SK-N-MC (cell line): ENCODE results near the gene DRD2.

Experiments used
- DNase-seq: peaks from one replicate; pipeline ENCODE4 v3.0.0-alpha.2; 2011; ENCODE audit warnings: low read depth, low spot score
- H3K27ac ChIP-seq: fragments of 200-600 bp; sonication (generic); 2 replicates; pipeline ENCODE4 v1.5.1; 2016; ENCODE audit warnings: mixed run types
- H3K36me3 ChIP-seq: fragments of 200-600 bp; sonication (generic); 2 replicates; pipeline ENCODE4 v1.6.1; 2017; ENCODE audit warnings: antibody characterized with exemption, low read length, mixed read lengths; ENCODE audit not compliant: insufficient read depth
- H3K4me3 ChIP-seq: fragments of 200-600 bp; sonication (generic); 2 replicates; pipeline ENCODE4 v1.5.1; 2016
- H3K9ac ChIP-seq: fragments of 200-600 bp; sonication (generic); 2 replicates; pipeline ENCODE4 v1.8.0; 2017; ENCODE audit warnings: mixed run types, mixed read lengths; ENCODE audit not compliant: insufficient read length
- H3K9me3 ChIP-seq: fragments of 200-600 bp; sonication (generic); 2 replicates; pipeline ENCODE4 v1.6.1; 2017; ENCODE audit warnings: low read depth, mild to moderate bottlenecking, antibody characterized with exemption, low read length, moderate library complexity, mixed read lengths
- EZH2 ChIP-seq: fragments of 200-600 bp; sonication (generic); IDR thresholded peaks from one replicate; pipeline ENCODE4 v1.6.1; 2017; ENCODE audit warnings: antibody characterized with exemption
- FOXP2 ChIP-seq: optimal IDR thresholded peaks from 2 replicates; pipeline ENCODE3; 2011; ENCODE audit warnings: mild to moderate bottlenecking, moderate library complexity; ENCODE audit not compliant: insufficient read depth; ENCODE audit errors: extremely low read length, control extremely low read depth
- POLR2AphosphoS5 ChIP-seq: IDR thresholded peaks from 2 replicates; pipeline ENCODE4 v1.6.1; 2012; ENCODE audit warnings: mild to moderate bottlenecking, low read depth, low read length, borderline replicate concordance

Gene DRD2

GRCh38 chr11:113417428-113417827, 57.8 kb downstream of the DRD2 start:
- TF ChIP-seq POLR2AphosphoS5 (no peak), FOXP2 (no peak), EZH2 (no peak)
- H3K9me3 ChIP-seq = no peaks in the 10 kb centered on the region
- no peak for DNase-seq
- no peak overlapping the region for H3K27ac ChIP-seq
- H3K9ac ChIP-seq = no peak overlapping the region
- H3K4me3 ChIP-seq = no peak overlapping the region
- no peaks in the 10 kb centered on the region for H3K36me3 ChIP-seq

- no peak for DNase-seq
- Histone ChIP-seq H3K9ac (no peak overlapping the region), H3K9me3 (no peaks in the 10 kb centered on the region), H3K36me3 (no peaks in the 10 kb centered on the region), H3K4me3 (no peak overlapping the region), H3K27ac (no peak overlapping the region)
- no peak for TF ChIP-seq EZH2
Measured at GRCh38 chr11:113415343-113415742, 59.9 kb downstream of the DRD2 start.

GRCh38 chr11:113412675-113413074, 62.5 kb downstream of the DRD2 start:
- H3K9ac ChIP-seq = no peak overlapping the region
- H3K36me3 ChIP-seq = no peaks in the 10 kb centered on the region
- no peaks in the 10 kb centered on the region for H3K9me3 ChIP-seq
- TF ChIP-seq EZH2 = no peak
- TF ChIP-seq POLR2AphosphoS5 = no peak
- no peak for TF ChIP-seq FOXP2
- H3K4me3 ChIP-seq = no peak overlapping the region
- no peak for DNase-seq
- H3K27ac ChIP-seq = no peak overlapping the region

- Histone ChIP-seq H3K9me3 (no peaks in the 10 kb centered on the region), H3K36me3 (no peaks in the 10 kb centered on the region), H3K27ac (no peak overlapping the region), H3K4me3 (no peak overlapping the region), H3K9ac (no peak overlapping the region)
- DNase-seq = no peak
- TF ChIP-seq POLR2AphosphoS5 (no peak), FOXP2 (no peak), EZH2 (no peak)
Measured at GRCh38 chr11:113411536-113411935, 63.7 kb downstream of the DRD2 start.

DNA sequence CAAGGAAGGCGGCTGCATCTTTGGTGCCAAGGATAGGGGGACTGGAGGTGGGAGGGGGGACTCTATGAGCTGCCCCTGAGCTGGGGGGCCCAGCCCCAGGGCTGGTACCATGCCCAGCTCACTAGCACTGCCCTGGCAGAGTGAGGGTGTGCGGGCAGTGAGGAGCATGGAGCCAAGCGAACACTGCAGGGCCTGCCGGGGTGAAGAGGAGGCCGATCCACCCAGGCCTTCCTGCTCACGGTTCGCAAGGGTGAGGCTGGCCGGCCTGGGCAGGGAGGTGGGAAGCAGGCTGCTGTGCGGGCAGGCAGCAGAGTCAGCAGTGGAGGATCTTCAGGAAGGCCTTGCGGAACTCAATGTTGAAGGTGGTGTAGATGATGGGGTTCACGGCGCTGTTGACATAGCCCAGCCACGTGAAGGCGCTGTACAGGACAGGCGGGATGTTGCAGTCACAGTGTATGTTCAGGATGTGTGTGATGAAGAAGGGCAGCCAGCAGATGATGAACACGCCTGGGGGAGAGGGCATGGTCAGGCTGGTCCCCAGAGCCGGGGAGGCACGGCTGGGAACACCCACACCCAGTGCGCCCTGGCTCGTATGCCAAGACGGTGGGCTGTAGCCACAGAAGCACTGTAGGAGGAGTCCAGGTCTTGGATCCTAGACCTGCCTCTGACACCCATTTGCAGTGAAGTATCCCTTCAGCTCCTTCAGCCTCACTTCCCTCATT, 64.6 kb downstream of the DRD2 start:
- no peak for TF ChIP-seq FOXP2
- no peak for TF ChIP-seq EZH2
- TF ChIP-seq POLR2AphosphoS5 = no peak
- Histone ChIP-seq H3K9ac (no peak overlapping the region), H3K4me3 (no peak overlapping the region), H3K9me3 (no peaks in the 10 kb centered on the region), H3K27ac (no peak overlapping the region), H3K36me3 (no peaks in the 10 kb centered on the region)
- DNase-seq = no peak

DNA sequence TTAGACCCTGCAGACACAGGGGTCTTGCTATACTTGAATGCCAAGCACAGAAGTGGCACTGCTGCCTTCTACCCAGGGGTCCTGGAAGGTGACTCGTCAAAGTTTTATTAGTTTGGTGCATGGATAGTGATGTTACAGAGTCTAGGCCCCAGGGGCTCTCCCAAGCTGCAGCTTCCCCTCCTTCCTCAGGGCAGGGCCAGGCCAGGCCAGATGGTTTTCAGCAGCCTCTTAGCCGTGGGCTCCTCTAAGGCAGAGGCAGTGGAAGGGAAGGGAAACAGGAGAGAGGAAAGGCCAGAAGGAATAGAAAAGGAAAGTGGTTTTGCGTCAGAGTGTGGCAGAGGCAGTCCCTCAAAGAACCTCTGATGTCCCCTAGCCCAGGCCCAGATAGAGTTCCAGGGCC, 65.7 kb downstream of the DRD2 start:
- no peaks in the 10 kb centered on the region for H3K36me3 ChIP-seq
- H3K9me3 ChIP-seq = no peaks in the 10 kb centered on the region
- H3K9ac ChIP-seq = no peak overlapping the region
- no peak for DNase-seq
- H3K27ac ChIP-seq = no peak overlapping the region
- TF ChIP-seq POLR2AphosphoS5 (no peak), EZH2 (no peak), FOXP2 (no peak)
- no peak overlapping the region for H3K4me3 ChIP-seq

DNA sequence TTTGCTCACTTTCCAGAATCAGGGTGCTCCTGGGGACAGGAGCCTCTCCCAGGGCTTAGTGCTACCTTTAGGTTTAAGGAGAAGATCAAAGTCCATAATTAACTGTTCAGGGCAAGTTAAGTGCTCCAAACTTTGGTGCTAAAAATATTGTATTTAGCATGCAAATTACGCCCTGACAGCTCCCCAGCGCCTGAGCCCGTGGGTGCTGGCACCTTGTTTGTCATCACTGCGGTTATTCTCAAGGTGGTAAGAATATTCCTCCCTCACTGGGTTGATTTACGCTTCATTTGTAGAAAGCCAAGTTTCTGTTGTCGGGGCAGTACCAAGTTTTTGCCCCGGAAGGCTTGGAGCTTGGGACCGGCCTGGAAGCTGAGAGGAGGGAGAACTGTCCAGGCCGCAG, 66.3 kb downstream of the DRD2 start:
- Histone ChIP-seq H3K36me3 (no peaks in the 10 kb centered on the region), H3K27ac (no peak overlapping the region), H3K9ac (no peak overlapping the region), H3K4me3 (no peak overlapping the region), H3K9me3 (no peaks in the 10 kb centered on the region)
- no peak for DNase-seq
- TF ChIP-seq FOXP2 = no peak
- no peak for TF ChIP-seq POLR2AphosphoS5
- no peak for TF ChIP-seq EZH2

GRCh38 chr11:113408206-113408605, 67.0 kb downstream of the DRD2 start:
- TF ChIP-seq EZH2 (no peak), FOXP2 (no peak), POLR2AphosphoS5 (no peak)
- no peak for DNase-seq
- H3K9me3 ChIP-seq = no peaks in the 10 kb centered on the region
- no peak overlapping the region for H3K27ac ChIP-seq
- H3K9ac ChIP-seq = no peak overlapping the region
- H3K4me3 ChIP-seq = no peak overlapping the region
- H3K36me3 ChIP-seq = no peaks in the 10 kb centered on the region

DNA sequence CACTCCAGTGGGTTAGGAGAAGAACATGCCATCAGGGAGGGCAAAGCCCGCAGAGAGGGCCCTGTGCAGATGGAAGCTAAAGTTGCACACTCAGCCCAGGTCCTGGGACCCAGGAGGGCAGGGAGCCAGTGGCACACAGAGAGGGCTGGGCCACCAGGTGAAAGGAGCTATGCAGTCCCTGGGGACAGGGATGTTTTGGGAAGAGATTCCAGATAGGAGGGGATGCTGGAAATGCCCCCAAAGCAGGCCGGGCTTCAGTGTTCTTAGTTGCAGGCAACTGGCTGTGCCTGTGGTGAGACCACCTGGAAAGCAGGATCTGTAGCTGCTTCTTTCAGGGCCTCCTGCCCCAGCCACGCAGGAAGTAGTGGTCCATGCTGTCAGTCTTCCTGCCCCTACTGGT, 68.0 kb downstream of the DRD2 start:
- no peak overlapping the region for H3K9ac ChIP-seq
- no peak overlapping the region for H3K4me3 ChIP-seq
- no peaks in the 10 kb centered on the region for H3K9me3 ChIP-seq
- no peak for DNase-seq
- no peaks in the 10 kb centered on the region for H3K36me3 ChIP-seq
- TF ChIP-seq FOXP2 (no peak), EZH2 (no peak), POLR2AphosphoS5 (no peak)
- H3K27ac ChIP-seq = no peak overlapping the region
